Measurements from ENCODE around the gene BMAL1.

DNA sequence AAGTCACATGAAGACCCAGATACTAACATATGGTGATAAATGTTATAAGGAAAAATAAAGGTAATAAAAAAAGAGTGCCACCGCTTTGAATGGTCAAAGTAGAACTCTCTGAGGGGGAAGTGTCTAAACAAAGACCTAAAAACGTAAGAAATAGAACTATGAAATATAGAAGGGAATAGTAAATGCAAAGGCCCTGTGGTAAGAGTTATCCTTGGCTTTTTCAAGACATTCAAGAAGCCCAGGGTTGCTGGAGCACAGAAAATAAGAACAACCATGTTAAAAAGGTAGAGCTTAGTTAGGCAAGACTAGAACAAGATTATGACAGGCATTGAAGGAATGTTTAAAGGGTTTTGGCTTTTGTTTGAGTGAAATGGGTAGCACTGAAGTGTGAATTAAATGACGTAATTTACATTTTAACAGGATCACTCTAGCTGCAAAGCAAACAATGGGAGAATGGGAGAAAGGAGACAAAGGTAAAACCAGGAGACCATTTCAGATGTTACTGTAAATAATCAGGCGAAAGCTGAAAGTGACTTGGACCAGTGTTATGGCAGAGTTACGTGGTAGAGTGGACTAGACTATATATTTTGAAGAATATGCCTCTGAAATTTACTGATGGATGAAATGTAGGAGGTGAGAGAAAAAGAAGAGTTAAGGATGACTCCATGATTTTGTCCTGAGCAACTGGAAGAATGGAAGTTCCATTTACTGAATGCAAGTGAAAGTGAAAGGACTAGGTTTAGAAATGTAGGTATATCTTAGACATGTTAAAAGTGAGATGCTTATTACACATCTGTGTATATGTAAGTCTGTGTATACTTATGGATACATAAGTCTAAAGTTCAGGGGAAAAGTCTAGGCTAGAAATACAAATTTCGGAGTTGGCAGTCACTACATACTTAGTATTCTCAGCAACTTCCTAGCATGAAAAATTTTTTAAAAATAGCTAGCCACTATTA lies 156.9 kb downstream of the BMAL1 start:
- TF ChIP-seq POLR2A (IDR thresholded peaks at IDR 0.05; ENCODE audit: low read depth, low read length) (no peak), TAF1 (IDR thresholded peaks at IDR 0.05; ENCODE audit: low read depth, low read length) (no peak), POLR2AphosphoS5 (IDR thresholded peaks at IDR 0.05; ENCODE audit: low read depth, low read length) (no peak), SPI1 (IDR thresholded peaks at IDR 0.05; ENCODE audit: low read depth, low read length) (no peak)

Data from GM12891 (cell line).